Mucosa of rectum (tissue), 2 donors: Measurements from ENCODE around the gene MED13L.
A peak's percentile ranks its signal among the peaks of the same experiment; 100 is the strongest.

Experiments used
- H3K27ac ChIP-seq, 2 donors: one replicate each; pipeline ENCODE4 v1.7.0; 2013; ENCODE audit warnings: inconsistent platforms in 2 of 2, low read depth in 2 of 2, low read length in 2 of 2
- H3K27me3 ChIP-seq, 2 donors: one replicate each; pipeline ENCODE4 v1.7.0; 2013; ENCODE audit warnings: low read length in 2 of 2; ENCODE audit not compliant: control insufficient read depth in 2 of 2, insufficient read depth in 2 of 2
- H3K36me3 ChIP-seq, 2 donors: one replicate each; pipeline ENCODE4 v1.7.0; 2013; ENCODE audit warnings: low read length in 2 of 2; ENCODE audit not compliant: control insufficient read depth in 2 of 2, insufficient read depth in 2 of 2
- H3K4me1 ChIP-seq, 2 donors: one replicate each; pipeline ENCODE4 v1.7.0; 2013; ENCODE audit warnings: low read length in 2 of 2, mild to moderate bottlenecking in 1 of 2; ENCODE audit not compliant: control insufficient read depth in 2 of 2, insufficient read depth in 2 of 2
- H3K4me3 ChIP-seq, 2 donors: one replicate each; pipeline ENCODE4 v1.7.0; 2013; ENCODE audit warnings: low read length in 2 of 2
- H3K9ac ChIP-seq, 2 donors: one replicate each; pipeline ENCODE4 v1.7.0; 2013; ENCODE audit warnings: low read length in 2 of 2, low read depth in 1 of 2, mild to moderate bottlenecking in 1 of 2
- H3K9me3 ChIP-seq, 2 donors: one replicate each; pipeline ENCODE4 v1.7.0; 2013; ENCODE audit warnings: low read length in 2 of 2; ENCODE audit not compliant: control insufficient read depth in 2 of 2
- donor health status: healthy.
- donor health status: Normal muscosa, but diverticular disease.

Gene MED13L

GRCh38 chr12:115926037-115926670 lies 351.3 kb downstream of the MED13L start:
- Histone ChIP-seq H3K36me3 (no peaks in the 10 kb centered on the region), H3K27me3 (no peaks in the 10 kb centered on the region), H3K4me3 (no peak overlapping the region), H3K9me3 (peaks cover 0 to 3% of the 10 kb centered on the region in 2 donors), H3K27ac (no peak overlapping the region), H3K9ac (no peak overlapping the region), H3K4me1 (no peaks in the 10 kb centered on the region)

DNA sequence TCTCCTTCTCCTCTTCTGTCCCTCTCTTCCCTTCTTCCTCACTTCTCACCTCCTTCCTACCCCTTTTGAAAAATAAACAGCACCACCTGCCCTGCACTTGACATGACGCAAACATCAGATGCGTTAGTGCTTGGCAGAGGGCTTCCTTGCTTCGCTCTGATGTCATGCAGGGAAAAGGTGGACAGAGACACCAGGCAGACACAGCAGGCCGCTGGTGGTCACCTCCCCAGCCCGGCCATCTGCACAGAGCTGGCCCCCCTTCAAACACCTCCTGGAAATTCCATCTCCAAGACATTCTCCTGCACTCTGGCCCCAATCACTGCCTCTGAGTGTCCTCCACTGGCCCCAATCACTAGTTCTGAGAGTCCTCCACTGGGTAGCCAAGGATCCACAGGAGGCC lies 353.6 kb downstream of the MED13L start:
- H3K4me3 ChIP-seq: no peak overlapping the region
- no peak overlapping the region for H3K27ac ChIP-seq
- H3K4me1 ChIP-seq: no peaks in the 10 kb centered on the region
- no peaks in the 10 kb centered on the region for H3K27me3 ChIP-seq
- no peak overlapping the region for H3K9ac ChIP-seq
- no peaks in the 10 kb centered on the region for H3K36me3 ChIP-seq
- H3K9me3 ChIP-seq: peaks cover 0 to 3% of the 10 kb centered on the region in 2 donors

DNA sequence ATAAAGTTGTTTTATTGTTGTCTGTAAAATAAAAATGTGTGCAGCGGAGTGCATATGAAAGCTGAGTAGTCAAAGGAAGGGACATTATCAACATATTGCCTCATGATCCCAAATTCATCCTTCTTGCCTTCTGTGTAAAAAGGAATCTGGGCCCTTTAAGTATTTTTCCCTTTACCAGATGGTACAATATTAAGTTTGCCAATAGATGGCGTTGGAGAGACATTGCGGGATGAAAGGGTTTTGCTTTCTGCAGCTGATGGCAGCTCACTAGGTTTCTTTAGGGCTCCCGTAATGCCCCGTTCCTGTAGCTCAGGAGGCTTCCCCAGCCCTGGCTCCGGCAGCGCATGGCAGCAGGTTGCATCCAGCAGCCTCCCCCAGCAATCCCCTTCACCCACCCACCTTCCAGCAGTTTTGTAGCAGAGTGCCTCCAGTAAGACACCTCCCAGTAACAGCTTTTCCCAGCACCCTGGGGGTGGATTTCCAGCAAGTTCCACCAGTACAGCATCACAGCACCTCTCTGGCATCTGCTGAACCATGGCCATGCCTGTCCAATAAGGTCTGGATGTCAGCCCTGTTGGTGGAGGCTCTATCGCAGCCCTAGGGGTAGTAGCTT lies 354.4 kb downstream of the MED13L start:
- Histone ChIP-seq H3K9ac (no peak overlapping the region), H3K27me3 (no peaks in the 10 kb centered on the region), H3K9me3 (peaks cover 0 to 3% of the 10 kb centered on the region in 2 donors), H3K4me1 (no peaks in the 10 kb centered on the region), H3K27ac (no peak overlapping the region), H3K36me3 (no peaks in the 10 kb centered on the region), H3K4me3 (no peak overlapping the region)

- Histone ChIP-seq H3K27me3 (peaks cover 0 to 2% of the 10 kb centered on the region in 2 donors), H3K9ac (no peak overlapping the region), H3K4me1 (no peaks in the 10 kb centered on the region), H3K36me3 (no peaks in the 10 kb centered on the region), H3K4me3 (no peak overlapping the region), H3K27ac (no peak overlapping the region), H3K9me3 (peaks cover 0 to 3% of the 10 kb centered on the region in 2 donors)
Measured at GRCh38 chr12:115920395-115921183, 356.9 kb downstream of the MED13L start.

DNA sequence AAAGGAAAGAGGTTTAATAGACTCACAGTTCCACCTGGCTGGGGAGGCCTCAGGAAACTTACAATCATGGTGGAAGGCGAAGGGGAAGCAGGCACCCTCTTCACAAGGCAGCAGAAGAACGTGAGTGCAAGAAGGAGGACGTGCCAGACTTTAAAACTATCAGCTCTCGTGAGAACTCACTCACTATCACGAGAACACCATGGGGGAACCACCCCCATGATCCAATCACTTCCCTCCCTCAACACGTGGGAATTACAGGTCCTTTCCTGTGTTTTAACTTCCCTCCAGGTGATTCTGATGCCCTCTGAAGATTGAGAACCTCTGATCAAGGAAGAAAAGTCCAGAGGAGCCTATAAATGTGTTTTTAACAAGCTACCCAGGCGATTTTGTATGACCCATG lies 358.7 kb downstream of the MED13L start:
- Histone ChIP-seq H3K4me3 (no peak overlapping the region), H3K4me1 (no peaks in the 10 kb centered on the region), H3K36me3 (no peaks in the 10 kb centered on the region), H3K9ac (no peak overlapping the region), H3K27ac (no peak overlapping the region), H3K27me3 (peaks cover 0 to 2% of the 10 kb centered on the region in 2 donors), H3K9me3 (peaks cover 0 to 3% of the 10 kb centered on the region in 2 donors)

- H3K9ac ChIP-seq: no peak overlapping the region
- no peaks in the 10 kb centered on the region for H3K4me1 ChIP-seq
- no peaks in the 10 kb centered on the region for H3K36me3 ChIP-seq
- H3K9me3 ChIP-seq: no peaks in the 10 kb centered on the region
- H3K27ac ChIP-seq: no peak overlapping the region
- H3K27me3 ChIP-seq: peaks cover 0 to 2% of the 10 kb centered on the region in 2 donors
- H3K4me3 ChIP-seq: peak overlapping the region; percentile 14 to 29
Measured at GRCh38 chr12:115916910-115917668, 360.4 kb downstream of the MED13L start.

DNA sequence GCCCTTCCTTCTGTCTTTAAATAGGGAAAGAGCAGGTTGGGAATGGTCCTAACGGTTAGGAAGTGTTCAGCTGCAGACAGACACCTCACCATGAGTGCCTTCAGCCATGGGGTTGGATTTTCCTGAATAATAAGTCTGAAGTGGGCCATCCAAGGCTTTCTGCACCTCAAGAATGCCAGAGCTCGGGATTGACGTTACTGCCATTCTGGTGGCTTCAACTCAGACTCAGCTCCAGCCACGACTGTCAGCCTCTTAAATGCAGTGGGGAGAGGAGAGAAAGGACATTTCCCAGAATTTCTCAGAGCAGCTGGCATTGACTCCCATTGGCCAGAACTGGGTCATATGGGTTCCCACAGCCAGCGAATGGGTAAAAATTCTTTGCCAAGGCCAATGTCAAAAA lies 363.4 kb downstream of the MED13L start:
- Histone ChIP-seq H3K27ac (no peak overlapping the region), H3K27me3 (peaks cover 2% of the 10 kb centered on the region in 2 donors), H3K4me1 (no peaks in the 10 kb centered on the region), H3K9ac (no peak overlapping the region), H3K9me3 (no peaks in the 10 kb centered on the region), H3K4me3 (no peak overlapping the region), H3K36me3 (no peaks in the 10 kb centered on the region)

DNA sequence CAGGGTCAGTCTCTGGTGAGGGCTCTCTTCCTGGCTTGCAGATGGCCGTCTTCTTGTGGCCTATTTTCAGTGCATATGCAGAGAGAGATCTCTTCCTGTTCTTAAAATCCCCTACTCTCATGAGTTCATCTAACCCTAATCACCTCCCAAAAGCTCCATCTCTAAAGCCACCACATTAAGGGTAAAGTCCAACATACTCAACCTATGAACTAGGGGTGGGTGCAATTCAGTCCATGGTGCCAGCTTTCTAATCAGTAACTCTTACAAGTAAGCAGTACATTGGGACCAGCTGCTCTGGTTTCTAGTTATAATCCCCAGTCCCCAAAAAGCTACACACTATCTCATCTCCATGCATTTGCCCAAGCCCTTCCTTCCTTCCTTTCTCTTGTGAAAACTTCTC lies 365.1 kb downstream of the MED13L start:
- Histone ChIP-seq H3K27me3 (peaks cover 2% of the 10 kb centered on the region in 2 donors), H3K27ac (no peak overlapping the region), H3K4me1 (no peaks in the 10 kb centered on the region), H3K36me3 (no peaks in the 10 kb centered on the region), H3K9ac (no peak overlapping the region), H3K4me3 (no peak overlapping the region), H3K9me3 (no peaks in the 10 kb centered on the region)

- Histone ChIP-seq H3K9me3 (no peaks in the 10 kb centered on the region), H3K36me3 (no peaks in the 10 kb centered on the region), H3K9ac (no peak overlapping the region), H3K4me1 (no peaks in the 10 kb centered on the region), H3K27ac (no peak overlapping the region), H3K4me3 (no peak overlapping the region), H3K27me3 (peaks cover 0 to 2% of the 10 kb centered on the region in 2 donors)
Measured at GRCh38 chr12:115911360-115911759, 366.1 kb downstream of the MED13L start.

DNA sequence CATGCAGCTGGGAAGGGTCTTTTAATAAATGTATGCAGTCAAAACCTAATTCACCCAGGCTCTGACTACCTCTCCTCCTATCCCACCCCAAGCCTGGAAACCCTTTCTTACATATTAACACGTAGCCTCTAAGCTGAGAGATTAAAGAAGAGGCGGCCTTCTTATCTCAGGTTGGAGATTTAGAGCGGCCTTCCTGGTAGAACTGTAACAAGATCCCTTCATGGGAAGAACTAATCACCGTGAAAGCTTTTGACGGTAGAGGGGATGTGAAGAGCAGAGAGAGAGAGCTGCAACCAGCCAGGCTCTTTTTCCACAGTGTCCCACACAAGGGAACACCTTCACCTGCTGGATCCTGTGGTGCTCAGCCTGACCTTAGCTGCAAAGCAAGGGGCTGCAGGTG lies 367.4 kb downstream of the MED13L start:
- Histone ChIP-seq H3K27ac (no peak overlapping the region), H3K27me3 (peaks cover 0 to 2% of the 10 kb centered on the region in 2 donors), H3K9me3 (no peaks in the 10 kb centered on the region), H3K4me1 (no peaks in the 10 kb centered on the region), H3K9ac (no peak overlapping the region), H3K4me3 (no peak overlapping the region), H3K36me3 (no peaks in the 10 kb centered on the region)
